ENCODE measurements around the gene CATSPERD.

DNA sequence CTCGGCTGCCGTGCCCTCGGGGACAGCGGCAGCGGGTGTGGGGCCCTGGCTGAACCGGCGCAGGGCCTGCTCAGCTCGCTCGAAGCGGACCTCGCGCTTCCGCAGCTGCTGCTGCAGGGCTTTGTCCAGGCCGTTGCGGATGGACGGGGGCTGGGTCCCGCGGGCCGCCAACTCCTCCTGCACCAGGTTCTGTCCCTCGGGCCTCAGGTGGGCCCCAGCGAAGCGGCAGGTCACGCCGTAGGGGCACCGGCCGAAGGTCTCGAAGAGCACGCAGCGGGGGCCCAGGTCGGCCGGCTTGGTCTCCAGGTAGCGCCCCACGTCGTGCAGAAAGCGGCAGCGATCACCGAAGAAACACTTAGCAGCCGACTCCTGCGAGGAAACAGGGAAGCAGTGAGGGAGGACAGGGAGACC, 68.9 kb downstream of the CATSPERD start:
- TF ChIP-seq GATA2 (IDR thresholded peaks at IDR 0.05; ENCODE audit: low read depth, low read length), result no peak
- TF ChIP-seq GATA3 (IDR thresholded peaks at IDR 0.05; ENCODE audit: low read depth, low read length), result no peak
